Neural cell (in vitro differentiated cells): Measurements from ENCODE around the gene VPS13C.

ENCODE experiments used
- CTCF ChIP-seq: fragments of 450-650 bp; IDR thresholded peaks from 2 replicates; pipeline ENCODE4 v1.5.1; 2014; ENCODE audit warnings: antibody characterized with exemption, mild to moderate bottlenecking, moderate library complexity; ENCODE audit not compliant: poor library complexity, severe bottlenecking
- EP300 ChIP-seq: fragments of 450-650 bp; conservative IDR thresholded peaks from 2 replicates; pipeline ENCODE4 v1.6.1; 2014; ENCODE audit warnings: antibody characterized with exemption, mild to moderate bottlenecking, moderate library complexity; ENCODE audit not compliant: poor library complexity, severe bottlenecking
- EZH2 ChIP-seq: fragments of 200-600, 300-800 bp; shearing (Covaris generic), sonication (generic); IDR thresholded peaks from 2 replicates; pipeline ENCODE4 v1.6.1; 2014; ENCODE audit warnings: antibody characterized with exemption, low read length, borderline replicate concordance, mild to moderate bottlenecking; ENCODE audit not compliant: insufficient read depth, poor library complexity, severe bottlenecking
- MXI1 ChIP-seq: fragments of 450-650 bp; conservative IDR thresholded peaks from 2 replicates; pipeline ENCODE4 v1.6.1; 2014; ENCODE audit warnings: antibody characterized with exemption, mild to moderate bottlenecking; ENCODE audit not compliant: poor library complexity, severe bottlenecking
- POLR2AphosphoS5 ChIP-seq: IDR thresholded peaks from 2 replicates; pipeline ENCODE4 v1.6.1; 2012
- RAD21 ChIP-seq: fragments of 450-650 bp; conservative IDR thresholded peaks from 2 replicates; pipeline ENCODE4 v1.6.1; 2014; ENCODE audit warnings: antibody characterized with exemption, mild to moderate bottlenecking, moderate library complexity
- REST ChIP-seq: IDR thresholded peaks from 2 replicates; pipeline ENCODE4 v1.6.1; 2012; ENCODE audit warnings: borderline replicate concordance
- SMC3 ChIP-seq: fragments of 450-650 bp; conservative IDR thresholded peaks from 2 replicates; pipeline ENCODE4 v1.6.1; 2014; ENCODE audit warnings: antibody characterized with exemption, mild to moderate bottlenecking, moderate library complexity; ENCODE audit not compliant: poor library complexity
- TAF1 ChIP-seq: IDR thresholded peaks from 2 replicates; pipeline ENCODE4 v1.6.1; 2012; ENCODE audit warnings: low read depth

DNA sequence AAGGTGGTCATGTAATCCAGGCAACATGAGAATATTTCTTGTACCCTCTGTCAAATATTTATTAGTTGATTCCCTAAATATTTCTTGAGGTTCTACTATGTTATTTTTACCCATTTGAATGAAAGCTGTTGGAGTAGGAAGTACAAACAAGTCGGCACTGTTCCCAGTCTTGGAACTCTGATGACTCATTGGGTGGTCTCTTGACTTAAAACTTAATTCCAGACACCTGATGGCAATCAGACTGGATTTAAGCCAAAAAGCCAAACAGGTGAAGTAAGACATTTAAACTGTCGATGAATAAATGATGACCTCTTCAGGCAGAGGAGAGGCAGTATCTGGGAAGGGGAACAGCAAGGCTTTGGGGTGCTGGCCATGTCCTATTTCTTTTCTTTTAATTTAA is 29.4 kb upstream of the VPS13C start:
- TF ChIP-seq RAD21 (no peak), CTCF (no peak), POLR2AphosphoS5 (no peak), EZH2 (no peak), EP300 (no peak), REST (no peak), SMC3 (no peak), MXI1 (no peak), TAF1 (no peak)
